ENCODE data around the gene FCGR3A. TPM values are rescaled to one million over a fixed set of nuclear protein-coding genes. Genes with fewer than 3 reads are reported as not detected.
A peak's percentile ranks its signal among the peaks of the same experiment; 100 is the strongest.
"Not testable (repeated sequence)": the region's sequence is repeated elsewhere in the genome, so short reads cannot be mapped to it uniquely, and the experiment has no call there.

FCGR3A gene
- polyA plus RNA-seq, 3 donors from 2014 or later, result 491 to 1,637 (median 1,471) TPM

GRCh38 chr1:161547995-161548741, 1.4 kb downstream of the FCGR3A start:
- DNase-seq, result peak in 2 of 3 donors; percentile 46 to 54
- Mint-ChIP-seq H3K4me1 (peaks cover 72 to 82% of the 10 kb centered on the region in 2 donors), H3K4me3 (peak overlapping the region; percentile 81 to 97 (median 94)), H3K27ac (peak overlapping the region; percentile 91 to 100 (median 96)), H3K36me3 (peaks cover 25 to 29% (median 27%) of the 10 kb centered on the region in 3 donors)
- H3K27me3 Mint-ChIP-seq (ENCODE audit: low read depth in 3 of 3); H3K9me3 Mint-ChIP-seq: not testable (repeated sequence)

DNA sequence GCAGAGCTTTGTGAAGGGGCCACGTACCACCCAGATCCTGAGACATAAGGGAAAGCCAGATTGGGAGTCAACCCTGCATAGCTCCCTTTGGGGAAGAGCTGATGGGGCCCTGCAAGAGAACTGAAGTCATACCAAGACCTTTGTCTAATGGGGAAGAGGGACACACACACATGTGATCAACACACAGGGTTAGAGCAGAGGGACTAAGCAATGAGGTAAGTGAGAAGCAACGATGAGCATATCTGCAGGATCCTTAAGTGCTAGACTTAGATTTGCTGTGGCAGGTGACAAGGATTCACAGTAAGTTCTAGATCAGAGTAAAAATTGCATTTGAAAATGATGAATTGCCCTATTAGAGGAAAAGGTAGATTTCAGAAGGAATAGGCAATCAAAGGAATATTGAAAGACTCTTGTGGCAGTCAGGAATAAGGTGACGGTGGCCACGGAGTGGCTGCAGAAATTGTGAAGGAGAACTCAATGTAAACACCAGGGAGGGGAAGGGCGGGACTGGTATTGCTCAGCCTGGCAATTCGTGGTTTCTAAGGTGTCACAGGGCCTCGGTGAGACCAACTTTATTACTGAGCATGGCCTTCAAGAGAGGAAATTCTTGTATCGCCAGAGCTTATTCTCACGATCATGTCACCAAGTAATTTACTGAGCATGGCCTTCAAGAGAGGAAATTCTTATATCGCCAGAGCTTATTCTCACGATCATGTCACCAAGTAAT, 4.5 kb downstream of the FCGR3A start:
- peaks cover 84 to 92% of the 10 kb centered on the region in 2 donors for H3K4me1 Mint-ChIP-seq
- DNase-seq, result peak; percentile 59 to 62 (median 60)

GRCh38 chr1:161543125-161543524, 6.5 kb downstream of the FCGR3A start:
- not testable (repeated sequence) for H3K9me3 Mint-ChIP-seq, DNase-seq
- Mint-ChIP-seq H3K4me1 (peaks cover 78 to 90% of the 10 kb centered on the region in 2 donors), H3K4me3 (peak overlapping the region; percentile 70 to 86 (median 79)), H3K36me3 (peaks cover 27 to 38% (median 38%) of the 10 kb centered on the region in 3 donors), H3K27me3 (ENCODE audit: low read depth in 3 of 3) (peaks cover 12 to 26% (median 19%) of the 10 kb centered on the region in 3 donors), H3K27ac (peak overlapping the region; percentile 86 to 97 (median 94))

More for the DNA sequence above, 4.5 kb downstream of the FCGR3A start:
- Mint-ChIP-seq H3K27ac (peak overlapping the region; percentile 91 to 100 (median 97)), H3K36me3 (peaks cover 30 to 41% (median 38%) of the 10 kb centered on the region in 3 donors), H3K27me3 (ENCODE audit: low read depth in 3 of 3) (peaks cover 4 to 20% (median 8%) of the 10 kb centered on the region in 3 donors), H3K4me3 (peak overlapping the region; percentile 81 to 94 (median 87))
- not testable (repeated sequence) for H3K9me3 Mint-ChIP-seq

DNA sequence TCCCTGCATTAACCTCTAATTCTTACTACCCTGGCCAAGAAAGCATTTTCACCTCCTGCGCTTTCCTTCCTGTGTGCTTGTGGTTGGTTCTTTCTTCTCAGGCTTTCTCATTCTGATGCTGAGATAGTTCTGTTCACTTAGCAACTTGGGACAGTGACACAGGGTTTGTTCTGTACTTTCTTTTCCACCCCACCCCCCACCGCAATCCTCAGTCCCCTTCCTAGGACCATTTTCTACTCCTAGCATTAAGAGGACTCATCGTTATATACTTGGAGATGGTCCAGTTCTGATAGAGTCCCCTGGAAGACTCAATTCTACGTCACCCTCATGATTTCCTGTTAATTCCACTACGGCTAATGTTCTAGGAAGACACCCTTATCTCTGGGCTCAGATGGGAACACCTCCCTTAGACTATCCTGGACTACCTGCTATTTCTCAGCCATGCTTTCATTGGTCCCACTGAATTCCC, 7.5 kb downstream of the FCGR3A start:
- H3K36me3 Mint-ChIP-seq, result peaks cover 23 to 34% (median 33%) of the 10 kb centered on the region in 3 donors
- H3K4me3 Mint-ChIP-seq, result peak overlapping the region; percentile 70 to 86 (median 79)
- H3K9me3 Mint-ChIP-seq, result not testable (repeated sequence)
- peak; percentile 85 to 87 (median 86) for DNase-seq
- peaks cover 12 to 26% (median 19%) of the 10 kb centered on the region in 3 donors for H3K27me3 Mint-ChIP-seq (ENCODE audit: low read depth in 3 of 3)
- peaks cover 77 to 91% of the 10 kb centered on the region in 2 donors for H3K4me1 Mint-ChIP-seq
- H3K27ac Mint-ChIP-seq, result peak overlapping the region; percentile 86 to 97 (median 94)

DNA sequence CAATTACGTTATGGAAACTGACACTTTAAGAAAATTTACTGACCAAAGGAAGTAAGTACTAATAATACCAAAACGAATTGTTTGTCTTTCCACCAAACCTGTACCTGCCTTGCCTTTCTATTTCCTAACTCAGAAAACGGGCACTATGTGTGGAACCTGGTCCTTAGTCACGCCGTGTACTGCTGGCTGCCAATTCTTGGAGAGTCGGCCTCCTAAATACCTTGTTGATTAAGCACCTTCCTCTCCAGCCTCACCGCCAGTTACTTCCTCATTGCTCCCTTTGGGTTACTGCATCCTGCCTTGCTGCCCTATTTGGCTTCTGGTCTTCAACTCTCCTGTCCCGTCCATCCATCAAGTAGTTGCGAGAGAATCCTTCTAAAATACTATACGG, 9.1 kb downstream of the FCGR3A start:
- Mint-ChIP-seq H3K27me3 (ENCODE audit: low read depth in 3 of 3) (peaks cover 12 to 26% (median 19%) of the 10 kb centered on the region in 3 donors), H3K4me1 (peaks cover 66 to 80% of the 10 kb centered on the region in 2 donors), H3K27ac (peak overlapping the region; percentile 94 to 97 (median 96)), H3K4me3 (peak overlapping the region; percentile 95 to 99 (median 96)), H3K36me3 (peaks cover 12 to 23% (median 21%) of the 10 kb centered on the region in 3 donors)
- not testable (repeated sequence) for H3K9me3 Mint-ChIP-seq, DNase-seq

GRCh38 chr1:161539731-161540569, 9.7 kb downstream of the FCGR3A start:
- peaks cover 12 to 26% (median 19%) of the 10 kb centered on the region in 3 donors for H3K27me3 Mint-ChIP-seq (ENCODE audit: low read depth in 3 of 3)
- peaks cover 60 to 74% of the 10 kb centered on the region in 2 donors for H3K4me1 Mint-ChIP-seq
- peak overlapping the region; percentile 94 to 97 (median 96) for H3K27ac Mint-ChIP-seq
- H3K36me3 Mint-ChIP-seq, result peaks cover 8 to 19% (median 17%) of the 10 kb centered on the region in 3 donors
- H3K4me3 Mint-ChIP-seq, result peak overlapping the region; percentile 95 to 99 (median 96)
- DNase-seq, result peak; percentile 93 to 95 (median 94)
- H3K9me3 Mint-ChIP-seq, result not testable (repeated sequence)

- Mint-ChIP-seq H3K27ac (peak overlapping the region in 5 of 6 donors; percentile 53 to 97 (median 94)), H3K4me3 (peak overlapping the region; percentile 95 to 99 (median 96)), H3K4me1 (peaks cover 53 to 67% of the 10 kb centered on the region in 2 donors)
These were observed 10.6 kb downstream of the FCGR3A start for GRCh38 chr1:161538925-161539479.

GRCh38 chr1:161537068-161537669, 12.4 kb downstream of the FCGR3A start:
- Mint-ChIP-seq H3K27me3 (ENCODE audit: low read depth in 3 of 3) (peaks cover 12 to 26% (median 19%) of the 10 kb centered on the region in 3 donors), H3K4me3 (peak overlapping the region in 1 of 5 donors; percentile 22), H3K4me1 (peaks cover 38 to 53% of the 10 kb centered on the region in 2 donors), H3K27ac (peak overlapping the region in 2 of 6 donors; percentile 33 to 59)
- DNase-seq, H3K36me3 Mint-ChIP-seq, H3K9me3 Mint-ChIP-seq: not testable (repeated sequence)

More at GRCh38 chr1:161538925-161539479, 10.6 kb downstream of the FCGR3A start:
- H3K9me3 Mint-ChIP-seq, DNase-seq: not testable (repeated sequence)
- Mint-ChIP-seq H3K36me3 (peaks cover 7 to 19% (median 17%) of the 10 kb centered on the region in 3 donors), H3K27me3 (ENCODE audit: low read depth in 3 of 3) (peaks cover 12 to 26% (median 19%) of the 10 kb centered on the region in 3 donors)

- Mint-ChIP-seq H3K27ac (peak overlapping the region in 3 of 6 donors; percentile 47 to 63 (median 60)), H3K4me1 (peaks cover 27 to 42% of the 10 kb centered on the region in 2 donors), H3K4me3 (peak overlapping the region; percentile 18 to 58 (median 42)), H3K27me3 (ENCODE audit: low read depth in 3 of 3) (peaks cover 15 to 22% (median 18%) of the 10 kb centered on the region in 3 donors)
- H3K9me3 Mint-ChIP-seq, H3K36me3 Mint-ChIP-seq, DNase-seq: not testable (repeated sequence)
These were observed 16.7 kb downstream of the FCGR3A start for GRCh38 chr1:161532644-161533567.

- no peaks in the 10 kb centered on the region for H3K36me3 Mint-ChIP-seq
- no peak for DNase-seq
- H3K27me3 Mint-ChIP-seq (ENCODE audit: low read depth in 3 of 3), result peaks cover 15 to 22% (median 18%) of the 10 kb centered on the region in 3 donors
- H3K4me1 Mint-ChIP-seq, result peaks cover 23 to 35% of the 10 kb centered on the region in 2 donors
- H3K9me3 Mint-ChIP-seq, result peaks cover 0 to 6% (median 2%) of the 10 kb centered on the region in 6 donors
- peak overlapping the region in 4 of 5 donors; percentile 49 to 58 (median 54) for H3K4me3 Mint-ChIP-seq
- H3K27ac Mint-ChIP-seq, result peak overlapping the region; percentile 5 to 63 (median 45)
These were observed 17.5 kb downstream of the FCGR3A start for GRCh38 chr1:161531986-161532643.
